AG08395 (cell line): Measurements from ENCODE around the gene NEK2.
"Not testable (repeated sequence)": the region's sequence is repeated elsewhere in the genome, so short reads cannot be mapped to it uniquely, and the experiment has no call there.

Source experiments
- DNase-seq: peaks from one replicate; pipeline ENCODE4 v3.0.0; 2012; ENCODE audit warnings: mixed read lengths, low spot score

The NEK2 gene

DNA sequence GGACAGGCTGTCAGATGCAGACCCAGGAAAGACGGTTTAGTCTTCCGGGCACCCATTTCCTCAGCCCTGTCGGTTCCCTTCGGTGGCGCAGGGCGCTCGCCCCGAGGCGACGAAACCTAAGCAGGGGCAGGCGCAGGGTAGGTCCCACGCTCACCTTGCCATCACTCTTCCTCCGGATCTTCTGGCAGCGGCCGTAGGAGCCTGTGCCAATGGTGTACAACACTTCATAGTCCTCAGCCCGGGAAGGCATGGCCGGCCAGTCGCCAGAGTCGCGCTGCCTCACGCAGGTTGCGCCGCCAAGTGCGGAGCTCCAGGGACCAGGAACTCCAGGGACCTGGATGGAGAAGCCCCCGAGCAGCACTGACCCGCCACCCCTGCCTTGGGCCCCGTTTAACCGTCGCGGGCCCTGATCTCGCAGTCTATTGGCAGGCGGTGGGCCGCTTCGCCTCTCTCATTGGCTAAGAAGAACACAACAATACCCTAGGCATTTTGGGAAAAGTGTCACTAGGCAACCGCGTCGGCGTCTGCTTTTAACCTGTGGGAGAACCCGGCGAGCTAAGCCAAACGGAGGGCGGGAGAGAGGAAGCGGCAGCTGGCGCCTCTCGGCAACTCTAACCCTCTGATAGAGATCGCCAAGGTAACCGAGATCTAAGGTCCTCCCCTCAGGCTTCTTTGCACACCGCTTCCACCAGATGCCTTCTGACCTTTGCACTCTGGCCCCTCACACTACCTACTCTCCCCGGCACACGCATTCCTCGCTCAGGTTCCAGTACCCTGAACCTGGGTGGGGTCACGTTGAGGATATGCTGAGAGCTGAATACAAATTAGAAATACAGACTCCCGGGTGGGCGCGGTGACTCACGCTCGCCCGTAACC is at the start of gene NEK2:
NEK2 (minus strand) TSS at position 392 of the 876 bp plus-strand sequence; CDS start at position 250, 142 bp downstream.
- DNase-seq, result peak; percentile 97

DNA sequence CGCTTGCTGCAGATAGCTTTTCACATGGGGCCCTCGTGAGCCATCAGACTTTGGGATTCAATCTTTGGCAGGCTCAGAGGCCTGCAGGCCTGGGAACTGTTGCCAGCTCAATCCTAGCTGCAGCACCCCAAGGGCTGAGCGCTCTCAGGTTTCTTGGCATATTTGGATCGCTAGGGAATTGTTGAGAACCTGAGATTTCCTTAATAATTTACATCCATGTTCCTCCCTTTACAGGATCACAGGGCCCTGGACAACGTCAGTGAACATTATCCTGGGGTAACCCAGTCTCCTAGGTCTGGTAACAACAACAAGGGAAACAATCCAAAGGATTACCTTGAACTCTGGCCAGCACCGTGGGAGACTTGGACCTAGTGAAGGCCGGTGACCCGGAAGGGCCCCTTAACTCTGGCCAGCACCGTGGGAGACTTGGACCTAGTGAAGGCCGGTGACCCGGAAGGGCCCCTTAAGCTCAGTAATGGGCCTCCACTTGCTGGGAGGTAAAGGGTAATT is 49.3 kb upstream of the NEK2 start:
- no peak for DNase-seq

DNA sequence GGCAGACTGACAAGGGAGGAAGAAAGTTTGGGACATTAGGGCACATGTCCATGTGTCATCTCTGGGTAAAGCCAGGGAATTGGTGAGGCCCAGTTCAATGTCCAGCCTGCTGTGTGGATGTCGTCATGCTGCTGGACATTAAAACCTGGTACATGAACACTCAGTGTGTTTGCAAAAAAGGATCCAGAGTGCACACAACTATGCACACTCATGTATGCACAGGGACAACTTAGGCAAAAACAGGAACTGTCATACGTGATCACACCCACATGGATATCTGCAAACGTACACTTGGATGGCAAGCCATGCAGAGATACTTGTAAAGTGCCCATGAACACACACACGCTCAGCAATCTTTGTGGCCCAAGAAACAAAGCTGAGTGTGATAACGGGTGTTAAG is 47.9 kb upstream of the NEK2 start:
- no peak for DNase-seq

DNA sequence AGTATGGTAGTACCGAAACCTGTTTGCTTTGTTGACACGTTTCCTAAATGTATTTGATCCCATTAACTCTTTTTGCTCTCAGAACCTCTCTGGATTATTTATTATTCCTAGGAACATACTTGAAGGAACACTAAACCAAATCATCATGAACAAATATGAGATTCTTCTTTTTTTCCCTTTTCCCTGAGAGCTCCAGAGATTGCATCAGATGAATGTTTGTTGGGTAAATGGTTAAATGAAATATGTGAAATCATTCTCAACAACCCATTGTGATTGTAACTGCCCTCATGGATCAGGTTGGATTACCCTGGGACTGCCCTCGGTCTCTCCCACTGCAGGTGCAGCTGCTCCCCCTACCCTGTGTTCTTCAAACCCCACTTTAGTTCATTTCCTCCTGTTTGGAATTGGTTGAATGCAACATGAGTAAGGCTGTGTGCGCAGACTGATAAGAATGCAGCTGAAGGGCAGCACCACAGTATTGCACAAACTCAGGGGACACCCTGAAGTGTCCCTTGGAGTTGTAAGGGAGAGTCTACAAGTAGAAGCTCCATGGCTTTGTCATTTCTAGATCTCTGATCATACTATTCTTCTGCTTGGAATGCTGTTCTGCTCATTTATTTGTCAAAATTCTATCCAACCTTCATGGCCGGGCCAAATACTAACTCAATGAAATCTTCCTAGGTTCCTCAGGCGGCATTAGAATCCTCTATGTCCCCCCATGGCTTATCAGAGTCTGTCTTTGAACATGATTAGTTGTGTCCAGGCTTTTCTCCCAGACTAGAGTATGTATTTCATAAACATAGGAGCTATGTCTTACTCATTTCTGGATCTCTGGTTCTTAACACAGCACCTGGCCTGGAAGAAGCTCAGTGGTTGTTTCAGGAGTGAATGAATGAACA is 47.1 kb upstream of the NEK2 start:
- DNase-seq, result no peak

DNA sequence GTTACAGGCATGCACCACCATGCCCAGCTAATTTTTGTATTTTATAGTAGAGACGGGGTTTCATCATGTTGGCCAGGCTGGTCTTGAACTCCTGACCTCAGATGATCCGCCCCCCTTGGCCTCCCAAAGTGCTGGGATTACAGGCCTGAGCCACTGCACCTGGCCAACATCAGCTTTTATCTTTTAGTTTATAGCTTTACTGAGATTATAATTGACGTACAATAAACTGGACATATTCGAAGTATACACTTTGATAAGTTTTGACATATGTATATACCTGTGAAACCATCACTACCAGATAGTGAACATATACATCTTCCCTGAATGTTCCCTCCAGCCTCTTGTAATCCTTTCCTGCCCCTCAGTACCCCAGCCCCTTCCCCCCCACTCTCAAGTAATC is 41.1 kb upstream of the NEK2 start:
- DNase-seq, result not testable (repeated sequence)

DNA sequence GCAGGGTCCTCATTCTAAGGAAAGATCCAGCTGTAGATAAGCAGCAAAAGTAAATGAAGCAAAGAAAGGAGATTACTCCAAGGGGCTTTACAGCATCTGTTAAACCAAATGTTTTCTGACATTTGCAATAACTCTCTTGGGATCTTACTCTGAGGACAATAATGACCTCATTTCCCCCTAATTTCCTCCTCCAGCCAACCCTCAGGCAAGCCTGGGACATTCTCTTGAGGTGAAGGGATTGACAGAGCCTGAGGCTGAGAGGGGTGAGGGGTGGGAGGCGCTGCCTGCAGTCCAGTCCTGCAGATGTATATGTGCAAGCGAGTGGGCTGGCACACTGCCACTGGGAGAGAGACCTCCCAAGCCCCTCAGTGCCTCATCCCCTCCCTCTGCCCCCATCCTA is 40.5 kb upstream of the NEK2 start:
- no peak for DNase-seq

DNA sequence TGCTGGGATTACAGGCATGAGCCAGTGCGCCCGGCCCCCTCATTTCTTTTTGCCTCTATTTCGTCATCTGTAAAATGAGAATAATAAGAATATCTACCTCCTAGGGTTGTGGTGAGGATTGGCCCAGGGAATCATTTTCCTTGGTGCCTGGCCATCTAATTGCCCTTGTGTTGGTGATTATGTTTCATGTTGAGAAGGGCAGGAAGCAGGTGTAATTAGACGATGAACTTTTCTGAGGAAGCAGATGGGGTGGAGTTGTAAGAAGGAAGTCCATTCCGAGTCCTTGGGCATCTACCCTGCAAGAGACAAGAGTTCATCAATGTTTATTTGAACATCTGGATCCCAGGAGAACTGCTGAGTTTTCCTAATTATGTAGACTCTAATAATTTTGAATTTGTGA is 38.7 kb upstream of the NEK2 start:
- DNase-seq, result no peak

DNA sequence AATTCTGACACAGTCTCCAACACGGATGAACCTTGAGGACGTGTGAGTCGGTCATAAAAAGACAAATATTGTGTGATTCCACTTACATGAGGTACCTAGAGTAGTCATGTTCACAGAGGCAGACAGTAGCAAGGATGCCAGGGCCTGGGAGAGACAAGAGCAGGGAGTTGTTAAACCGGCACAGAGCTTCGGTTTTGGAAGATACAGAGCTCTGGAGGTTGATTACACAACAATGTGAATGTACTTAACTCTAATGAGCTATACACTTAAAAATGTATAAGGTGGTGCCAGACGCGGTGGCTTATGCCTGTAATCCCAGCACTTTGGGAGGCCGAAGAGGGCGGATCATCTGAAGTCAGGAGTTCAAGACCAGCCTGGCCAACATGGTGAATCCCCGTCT is 37.8 kb upstream of the NEK2 start:
- no peak for DNase-seq

DNA sequence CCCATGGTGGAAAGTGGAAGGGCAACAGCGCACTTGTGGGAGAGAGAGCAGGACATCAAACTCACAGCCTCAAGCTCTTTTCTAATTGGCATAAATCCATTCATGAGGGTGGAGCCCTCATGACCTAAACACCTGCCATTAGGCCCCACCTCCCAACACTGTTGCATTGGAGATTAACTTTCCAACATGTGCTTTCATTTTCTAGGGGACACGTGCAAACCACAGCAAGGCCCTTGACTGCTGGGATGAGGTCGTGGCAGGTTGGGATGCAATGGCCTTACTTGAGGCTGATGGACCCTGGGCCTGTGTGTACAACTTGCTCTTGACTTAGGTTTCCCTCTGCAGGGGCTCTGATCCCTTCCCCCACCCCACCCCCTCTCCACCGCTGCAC is 35.9 kb upstream of the NEK2 start:
- no peak for DNase-seq

DNA sequence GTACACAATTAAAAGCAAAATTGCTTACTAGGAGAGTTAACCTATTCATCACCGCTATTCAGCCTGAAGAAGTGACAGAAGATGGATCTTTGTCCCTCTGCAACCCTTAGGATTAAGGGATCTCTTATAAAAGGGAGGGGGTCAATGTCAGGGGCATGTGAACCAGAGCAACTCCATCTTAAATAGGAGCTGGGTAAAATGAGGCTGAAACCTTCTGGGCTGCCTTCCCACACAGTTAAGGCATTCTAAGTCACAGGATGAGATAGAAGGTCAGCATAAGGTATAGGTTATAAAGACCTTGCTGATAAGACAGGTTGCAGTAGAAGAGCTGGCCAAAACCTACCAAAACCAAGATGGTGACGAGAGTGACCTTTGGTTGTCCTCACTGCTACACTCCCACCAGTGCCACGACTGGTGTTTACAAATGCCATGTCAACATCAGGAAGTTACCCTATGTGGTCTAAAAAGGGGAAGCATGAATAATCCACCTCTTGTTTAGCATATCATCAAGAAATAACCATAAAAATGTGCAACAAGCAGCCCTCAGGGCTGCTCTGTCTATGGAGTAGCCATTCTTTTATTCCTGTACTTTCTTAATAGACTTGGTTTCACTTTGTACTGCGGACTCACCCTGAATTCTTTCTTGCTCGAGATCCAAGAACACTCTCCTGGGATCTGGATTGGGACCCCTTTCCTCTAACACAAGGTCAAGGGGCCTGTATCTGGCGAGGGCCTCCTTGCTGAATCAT is 35.3 kb upstream of the NEK2 start:
- no peak for DNase-seq

DNA sequence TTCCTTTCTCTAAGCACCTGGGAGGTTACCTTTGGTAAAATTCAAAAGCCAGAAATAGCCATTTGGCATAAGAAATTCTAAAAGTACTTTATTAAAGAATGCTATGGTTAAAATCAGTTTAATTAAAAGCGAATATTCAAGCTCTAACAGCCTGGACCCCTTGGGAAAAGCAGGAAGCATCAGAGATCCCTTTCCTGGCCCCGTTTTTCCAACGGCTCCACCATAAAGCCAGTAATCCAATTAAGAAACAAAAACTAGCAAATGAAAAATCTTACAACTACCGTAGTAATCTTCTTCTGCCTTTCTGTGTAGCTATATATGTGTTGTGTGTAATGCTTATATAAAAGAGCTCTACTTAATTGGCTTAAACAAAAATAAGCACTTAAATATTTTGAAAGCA is 33.5 kb upstream of the NEK2 start:
- DNase-seq, result no peak

DNA sequence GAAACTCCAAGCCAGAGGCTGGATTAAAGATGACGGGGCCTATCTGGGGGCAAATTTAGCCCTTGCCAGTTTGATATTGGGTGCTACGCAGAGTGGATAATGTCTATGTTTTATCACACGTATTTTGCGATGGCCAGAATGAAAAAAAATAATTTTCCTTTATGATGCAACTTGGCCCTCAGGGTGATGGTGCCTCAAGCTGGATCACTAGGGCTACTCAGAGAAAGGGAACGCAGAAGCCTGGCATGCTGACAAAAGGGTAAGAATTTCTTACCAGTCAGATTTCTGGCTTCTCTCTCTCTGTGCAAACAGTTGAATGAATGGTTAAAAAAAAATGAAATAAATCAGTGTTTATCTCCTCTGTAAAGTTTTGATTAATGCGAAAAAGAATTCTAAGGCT is 32.6 kb upstream of the NEK2 start:
- no peak for DNase-seq

DNA sequence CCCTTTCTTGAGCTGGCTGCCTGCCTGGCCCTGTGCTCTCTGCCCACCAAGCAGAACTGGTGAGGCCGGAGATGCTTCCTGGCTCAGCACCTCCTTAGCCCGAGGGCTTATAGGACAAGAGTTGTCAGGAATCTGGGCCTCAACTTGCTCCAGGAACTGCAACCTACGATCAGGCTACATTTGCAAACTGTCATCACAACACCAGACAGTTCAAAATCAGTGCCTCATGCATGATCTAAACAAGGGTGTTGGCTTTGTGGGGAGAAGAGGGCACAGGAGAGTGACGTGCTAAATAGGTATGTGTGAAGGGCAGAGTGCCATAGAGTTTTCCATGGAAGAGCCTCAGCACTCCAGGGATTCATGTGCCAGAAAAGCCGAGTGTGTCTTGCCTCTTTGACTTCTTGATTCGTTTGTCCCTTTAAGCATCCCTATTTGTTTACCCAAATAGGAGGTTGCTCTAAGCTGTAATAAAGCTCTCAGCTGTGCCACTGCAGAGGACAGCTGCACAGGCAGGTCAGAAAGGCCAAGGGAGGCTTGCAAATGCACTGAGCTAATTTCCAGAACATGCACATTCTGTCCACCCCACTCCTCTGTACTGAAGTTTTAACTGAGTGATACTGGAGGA is 30.2 kb upstream of the NEK2 start:
- DNase-seq, result no peak

DNA sequence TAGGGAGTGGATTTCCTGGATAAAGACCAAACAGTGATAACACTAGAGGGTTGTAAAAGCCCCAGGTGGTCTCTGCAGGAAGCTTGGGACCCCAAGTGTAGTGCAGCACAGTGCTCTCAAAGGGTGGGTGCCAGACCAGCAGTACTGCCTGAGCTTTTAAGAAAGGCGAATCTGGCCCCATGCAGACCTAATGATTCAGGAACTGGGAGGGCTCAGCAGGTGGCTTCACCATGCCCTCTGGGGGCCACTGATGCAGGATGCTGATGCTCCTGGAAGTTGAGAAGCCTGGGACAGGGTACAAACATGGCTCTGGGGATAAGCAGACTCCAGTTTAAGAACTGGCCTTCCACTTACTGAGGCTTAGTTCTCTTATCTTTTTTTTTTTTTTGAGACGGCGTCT is 29.1 kb upstream of the NEK2 start:
- no peak for DNase-seq

DNA sequence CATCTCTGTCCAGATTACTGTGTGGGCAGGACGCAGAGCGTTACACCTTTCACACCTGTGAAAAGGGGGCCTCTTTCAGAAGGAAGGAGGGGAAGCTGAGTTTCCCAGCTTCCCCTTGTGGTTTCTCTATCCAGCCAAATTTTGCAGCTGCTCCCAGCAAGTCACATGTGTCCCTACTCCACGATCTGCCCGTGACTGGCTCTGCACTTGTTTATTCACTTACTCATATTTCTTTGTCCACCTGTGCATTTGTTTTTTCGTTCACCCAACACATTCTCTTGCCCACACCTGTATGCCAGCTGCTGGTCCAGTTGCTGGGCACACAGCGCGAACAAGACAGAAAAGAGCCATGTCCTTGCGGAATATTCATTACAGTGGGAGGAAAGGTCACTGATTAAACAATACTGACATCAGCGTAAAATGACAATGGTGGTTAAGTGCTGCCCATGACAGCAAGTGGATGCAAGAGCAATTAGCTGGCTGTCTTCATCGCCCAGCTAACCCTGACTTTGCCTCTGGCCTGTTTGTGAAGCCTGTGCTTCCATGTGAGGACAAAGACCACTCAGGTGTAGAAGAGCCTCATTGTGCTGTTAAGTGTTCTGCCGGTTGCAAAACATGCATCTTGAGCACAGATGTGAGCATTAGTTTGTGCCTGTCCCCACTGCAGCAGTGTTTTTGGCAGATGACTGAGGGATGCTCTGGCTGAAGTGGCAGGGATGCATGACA is 28.6 kb upstream of the NEK2 start:
- no peak for DNase-seq

DNA sequence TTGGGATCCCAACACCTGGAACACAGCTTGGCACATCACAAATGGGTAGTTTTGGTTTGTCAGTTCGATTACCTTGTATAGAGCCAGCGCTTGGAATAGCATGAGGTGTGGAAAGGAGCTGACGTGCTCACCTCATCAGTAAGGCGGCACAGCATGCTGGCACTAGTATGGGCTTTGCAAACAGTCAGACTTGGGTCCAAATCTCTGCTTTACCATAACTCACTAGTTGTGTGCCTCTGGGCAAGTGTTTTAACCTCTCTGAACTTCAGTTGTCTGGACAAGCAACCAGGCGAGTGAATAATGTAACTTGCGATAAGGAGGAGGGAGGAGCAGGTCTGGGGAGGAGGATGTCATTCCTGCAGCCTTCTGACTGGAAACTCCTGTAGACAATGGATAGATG is 26.3 kb upstream of the NEK2 start:
- no peak for DNase-seq

DNA sequence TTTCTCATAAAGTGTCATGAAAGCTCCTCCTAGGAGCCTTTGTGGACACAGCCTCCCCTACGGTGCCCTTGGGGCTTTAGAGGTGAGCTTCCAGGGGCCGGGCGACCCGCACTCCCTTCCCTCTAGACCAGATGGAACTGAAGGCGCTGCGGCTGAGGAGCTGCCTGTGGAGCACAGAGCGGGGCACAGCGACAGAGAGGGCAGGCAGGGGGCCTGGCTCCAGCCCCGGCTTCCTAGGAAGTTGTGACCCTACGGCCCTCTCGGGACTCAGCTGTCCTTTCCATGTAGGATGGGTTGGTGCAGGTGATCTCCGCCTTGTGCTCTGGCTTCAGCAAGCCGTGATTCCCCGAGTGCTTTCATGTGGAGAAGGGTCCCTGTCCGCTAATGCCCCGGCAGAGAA is 23.6 kb upstream of the NEK2 start:
- DNase-seq, result no peak

DNA sequence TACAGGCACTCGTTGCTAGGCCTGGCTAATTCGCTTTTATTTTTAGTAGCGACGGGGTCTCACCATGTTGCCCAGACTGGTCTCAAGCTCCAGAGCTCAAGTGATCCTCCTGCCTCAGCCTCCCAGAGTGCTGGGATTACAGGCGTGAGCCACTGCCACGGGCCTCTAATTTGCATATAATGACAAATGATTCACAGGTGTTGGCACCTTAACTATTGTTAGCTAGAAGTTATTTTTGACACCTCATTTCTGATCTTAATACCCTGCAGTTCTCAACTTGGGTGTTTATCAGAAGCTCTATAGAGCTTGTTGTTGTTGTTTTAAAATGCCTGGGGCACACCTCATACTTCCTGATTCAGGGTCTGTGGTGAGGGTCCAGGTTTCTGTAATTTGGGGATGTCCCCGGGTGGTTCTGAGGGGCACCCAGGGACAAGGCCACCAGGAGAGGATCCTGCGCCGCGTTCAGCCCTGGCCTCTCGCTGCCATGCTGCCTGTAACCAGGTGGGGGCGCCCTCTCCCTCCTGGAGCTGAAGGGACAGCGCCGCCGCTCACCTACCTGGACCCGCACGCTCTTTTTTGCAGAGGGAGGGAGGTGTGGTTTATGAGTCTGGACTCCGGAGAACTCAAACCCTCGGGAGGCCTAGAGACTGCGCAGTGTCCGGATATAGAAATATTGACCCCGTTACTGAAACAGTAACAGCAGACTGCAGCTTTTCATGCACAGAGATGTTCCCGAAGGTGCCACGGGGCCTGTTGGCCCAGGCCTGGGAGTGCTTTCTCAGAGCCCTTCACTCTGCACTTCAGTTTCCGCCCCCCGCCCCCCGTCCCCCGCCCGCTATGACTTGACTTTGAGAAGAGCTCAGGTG is 23.0 kb upstream of the NEK2 start:
- DNase-seq, result peak; percentile 52

DNA sequence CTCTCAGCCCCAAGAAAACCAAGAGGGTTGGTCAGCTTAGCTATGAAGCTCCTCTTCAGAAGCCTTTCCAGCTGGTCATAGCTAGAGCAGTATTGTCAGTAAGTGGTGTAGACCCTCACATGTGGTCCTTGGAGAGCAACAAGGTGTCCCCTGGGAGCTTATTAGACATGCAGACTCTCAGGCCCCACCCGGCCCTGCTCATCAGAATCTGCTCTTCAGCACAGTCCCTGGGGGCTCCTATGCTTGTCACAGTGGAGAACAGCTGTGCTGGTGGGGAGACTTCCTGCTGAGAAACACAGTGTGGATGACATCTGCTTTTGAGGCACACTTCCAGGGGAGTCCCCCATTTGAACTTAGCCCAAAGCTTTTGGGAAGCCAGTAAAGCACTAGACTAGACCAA is 21.9 kb upstream of the NEK2 start:
- no peak for DNase-seq
